GM12892 (cell line): ENCODE results near the gene DNAH10.

ENCODE experiments used
- DNase-seq: peaks from one replicate; pipeline ENCODE4 v3.0.0; 2011; ENCODE audit not compliant: insufficient read length
- FAIRE-seq: peaks from 2 replicates; lab custom pipeline; 2011; peaks lifted over from hg19 to GRCh38; lab: Jason Lieb, UNC
- POLR2A ChIP-seq: IDR thresholded peaks from 2 replicates; pipeline ENCODE4 v1.6.1; 2011; ENCODE audit warnings: low read depth, low read length, control low read depth
- POLR2AphosphoS5 ChIP-seq: IDR thresholded peaks from 2 replicates; pipeline ENCODE4 v1.6.1; 2011; ENCODE audit warnings: low read depth, low read length, control low read depth
- TAF1 ChIP-seq: IDR thresholded peaks from 2 replicates; pipeline ENCODE4 v1.6.1; 2011; ENCODE audit warnings: low read depth, mild to moderate bottlenecking, control low read depth, low read length, borderline replicate concordance

DNAH10 gene

DNA sequence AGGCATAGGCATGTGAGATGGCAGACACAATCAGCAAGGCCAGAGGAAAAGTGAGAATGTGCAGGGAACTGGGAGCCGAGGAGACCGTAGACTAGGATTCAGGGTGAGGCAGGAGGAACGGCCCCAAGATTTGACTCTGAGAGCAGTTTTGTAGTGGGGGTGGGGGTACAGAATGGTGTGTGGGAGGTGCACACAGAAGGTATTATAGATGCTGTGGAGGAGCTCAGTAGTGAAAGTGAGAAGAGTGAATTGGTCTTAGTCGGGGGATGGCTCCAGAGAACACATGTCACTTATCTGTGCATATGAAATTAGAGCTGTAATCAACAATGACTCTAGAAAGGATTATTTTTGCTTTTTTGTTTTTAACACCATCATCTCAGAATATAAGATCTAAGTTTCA lies 222.8 kb downstream of the DNAH10 start:
- TF ChIP-seq TAF1 (no peak), POLR2A (no peak), POLR2AphosphoS5 (no peak)
- DNase-seq (no peak), FAIRE-seq (peak; percentile 69)
